Measurements from ENCODE around the gene DPP6. TPM values are rescaled to one million over a fixed set of nuclear protein-coding genes. Genes with fewer than 3 reads are reported as not detected.
"Not testable (repeated sequence)": the region's sequence is repeated elsewhere in the genome, so short reads cannot be mapped to it uniquely, and the experiment has no call there.

The DPP6 gene
- total and polyA plus RNA-seq, 2 experiments from 2014 or later, result not detected

DNA sequence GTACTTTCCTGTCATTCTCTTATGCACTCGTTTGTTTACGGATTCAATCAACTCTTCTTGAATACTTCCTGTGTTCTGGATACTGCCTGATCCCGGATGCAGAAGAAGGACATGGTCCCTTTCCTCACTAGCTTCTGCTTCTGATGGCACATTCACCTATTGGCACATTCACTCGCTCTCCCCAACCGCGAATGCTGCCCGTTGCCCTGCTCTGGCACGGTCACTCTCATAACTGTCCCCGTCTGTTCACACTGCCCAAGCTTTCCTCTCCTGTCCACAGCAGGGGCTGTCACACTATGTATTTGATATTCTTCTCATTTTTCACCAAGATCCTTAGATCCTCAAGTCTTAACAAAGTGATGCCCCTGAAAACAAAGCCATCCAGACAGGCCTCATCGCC, 623.4 kb downstream of the DPP6 start (continued):
- TF ChIP-seq ZNF114 (CRISPR knock-in tag; IDR thresholded peaks at IDR 0.05) (no peak), STAT1 (IDR thresholded peaks at IDR 0.05; ENCODE audit: unreplicated experiment) (no peak), EZH2phosphoT487 (IDR thresholded peaks at IDR 0.05; ENCODE audit: unreplicated experiment) (no peak), NANOG (IDR thresholded peaks at IDR 0.05; ENCODE audit: borderline replicate concordance) (no peak), JUNB (IDR thresholded peaks at IDR 0.05; ENCODE audit: unreplicated experiment) (no peak), CREB1 (CRISPR knock-in tag; IDR thresholded peaks at IDR 0.05; ENCODE audit: low read depth) (no peak)
- TF ChIP-seq, protein P1, sequence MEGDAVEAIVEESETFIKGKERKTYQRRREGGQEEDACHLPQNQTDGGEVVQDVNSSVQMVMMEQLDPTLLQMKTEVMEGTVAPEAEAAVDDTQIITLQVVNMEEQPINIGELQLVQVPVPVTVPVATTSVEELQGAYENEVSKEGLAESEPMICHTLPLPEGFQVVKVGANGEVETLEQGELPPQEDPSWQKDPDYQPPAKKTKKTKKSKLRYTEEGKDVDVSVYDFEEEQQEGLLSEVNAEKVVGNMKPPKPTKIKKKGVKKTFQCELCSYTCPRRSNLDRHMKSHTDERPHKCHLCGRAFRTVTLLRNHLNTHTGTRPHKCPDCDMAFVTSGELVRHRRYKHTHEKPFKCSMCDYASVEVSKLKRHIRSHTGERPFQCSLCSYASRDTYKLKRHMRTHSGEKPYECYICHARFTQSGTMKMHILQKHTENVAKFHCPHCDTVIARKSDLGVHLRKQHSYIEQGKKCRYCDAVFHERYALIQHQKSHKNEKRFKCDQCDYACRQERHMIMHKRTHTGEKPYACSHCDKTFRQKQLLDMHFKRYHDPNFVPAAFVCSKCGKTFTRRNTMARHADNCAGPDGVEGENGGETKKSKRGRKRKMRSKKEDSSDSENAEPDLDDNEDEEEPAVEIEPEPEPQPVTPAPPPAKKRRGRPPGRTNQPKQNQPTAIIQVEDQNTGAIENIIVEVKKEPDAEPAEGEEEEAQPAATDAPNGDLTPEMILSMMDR (conservative IDR thresholded peaks at IDR 0.05; ENCODE audit: low read depth in 2 of 2), result no peak
- TF ChIP-seq, protein P2, sequence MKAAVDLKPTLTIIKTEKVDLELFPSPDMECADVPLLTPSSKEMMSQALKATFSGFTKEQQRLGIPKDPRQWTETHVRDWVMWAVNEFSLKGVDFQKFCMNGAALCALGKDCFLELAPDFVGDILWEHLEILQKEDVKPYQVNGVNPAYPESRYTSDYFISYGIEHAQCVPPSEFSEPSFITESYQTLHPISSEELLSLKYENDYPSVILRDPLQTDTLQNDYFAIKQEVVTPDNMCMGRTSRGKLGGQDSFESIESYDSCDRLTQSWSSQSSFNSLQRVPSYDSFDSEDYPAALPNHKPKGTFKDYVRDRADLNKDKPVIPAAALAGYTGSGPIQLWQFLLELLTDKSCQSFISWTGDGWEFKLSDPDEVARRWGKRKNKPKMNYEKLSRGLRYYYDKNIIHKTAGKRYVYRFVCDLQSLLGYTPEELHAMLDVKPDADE (IDR thresholded peaks at IDR 0.05), result no peak
- TF ChIP-seq, protein P3, sequence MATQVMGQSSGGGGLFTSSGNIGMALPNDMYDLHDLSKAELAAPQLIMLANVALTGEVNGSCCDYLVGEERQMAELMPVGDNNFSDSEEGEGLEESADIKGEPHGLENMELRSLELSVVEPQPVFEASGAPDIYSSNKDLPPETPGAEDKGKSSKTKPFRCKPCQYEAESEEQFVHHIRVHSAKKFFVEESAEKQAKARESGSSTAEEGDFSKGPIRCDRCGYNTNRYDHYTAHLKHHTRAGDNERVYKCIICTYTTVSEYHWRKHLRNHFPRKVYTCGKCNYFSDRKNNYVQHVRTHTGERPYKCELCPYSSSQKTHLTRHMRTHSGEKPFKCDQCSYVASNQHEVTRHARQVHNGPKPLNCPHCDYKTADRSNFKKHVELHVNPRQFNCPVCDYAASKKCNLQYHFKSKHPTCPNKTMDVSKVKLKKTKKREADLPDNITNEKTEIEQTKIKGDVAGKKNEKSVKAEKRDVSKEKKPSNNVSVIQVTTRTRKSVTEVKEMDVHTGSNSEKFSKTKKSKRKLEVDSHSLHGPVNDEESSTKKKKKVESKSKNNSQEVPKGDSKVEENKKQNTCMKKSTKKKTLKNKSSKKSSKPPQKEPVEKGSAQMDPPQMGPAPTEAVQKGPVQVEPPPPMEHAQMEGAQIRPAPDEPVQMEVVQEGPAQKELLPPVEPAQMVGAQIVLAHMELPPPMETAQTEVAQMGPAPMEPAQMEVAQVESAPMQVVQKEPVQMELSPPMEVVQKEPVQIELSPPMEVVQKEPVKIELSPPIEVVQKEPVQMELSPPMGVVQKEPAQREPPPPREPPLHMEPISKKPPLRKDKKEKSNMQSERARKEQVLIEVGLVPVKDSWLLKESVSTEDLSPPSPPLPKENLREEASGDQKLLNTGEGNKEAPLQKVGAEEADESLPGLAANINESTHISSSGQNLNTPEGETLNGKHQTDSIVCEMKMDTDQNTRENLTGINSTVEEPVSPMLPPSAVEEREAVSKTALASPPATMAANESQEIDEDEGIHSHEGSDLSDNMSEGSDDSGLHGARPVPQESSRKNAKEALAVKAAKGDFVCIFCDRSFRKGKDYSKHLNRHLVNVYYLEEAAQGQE (IDR thresholded peaks at IDR 0.05; ENCODE audit: unreplicated experiment), result no peak

DNA sequence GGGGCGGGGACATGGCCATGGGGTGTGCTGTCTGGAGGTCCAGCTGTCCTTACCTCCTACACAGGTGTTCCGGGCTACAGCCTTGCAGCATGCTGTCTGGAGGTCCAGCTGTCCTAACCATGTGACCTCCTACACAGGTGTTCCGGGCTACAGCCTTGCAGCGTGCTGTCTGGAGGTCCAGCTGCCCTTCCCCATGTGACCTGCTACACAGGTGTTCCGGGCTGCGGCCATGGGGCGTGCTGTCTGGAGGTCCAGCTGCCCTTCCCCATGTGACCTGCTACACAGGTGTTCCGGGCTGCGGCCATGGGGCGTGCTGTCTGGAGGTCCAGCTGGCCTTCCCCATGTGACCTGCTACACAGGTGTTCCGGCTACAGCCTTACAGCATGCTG, 623.8 kb downstream of the DPP6 start:
- H3K9me2 ChIP-seq (ENCODE audit: insufficient read depth); H4K20me1 ChIP-seq (replicated peaks; ENCODE audit: insufficient read depth); H3K27me3 ChIP-seq (ENCODE audit: insufficient read depth); H3K4me1 Mint-ChIP-seq; H3K4me2 ChIP-seq; H3F3A ChIP-seq (replicated peaks; ENCODE audit: low read depth); H3K27ac Mint-ChIP-seq; H3K79me2 ChIP-seq (replicated peaks; ENCODE audit: insufficient read depth); ATAC-seq; H3K4me3 Mint-ChIP-seq; H3K27ac ChIP-seq (ENCODE audit: low read depth); H3K27me3 Mint-ChIP-seq (ENCODE audit: insufficient read depth, low read depth, poor library complexity); DNase-seq (ENCODE audit: low spot score); H3K4me3 ChIP-seq; H3K36me3 Mint-ChIP-seq (ENCODE audit: low read depth); H3K36me3 ChIP-seq (ENCODE audit: insufficient read depth); H3K4me1 ChIP-seq (ENCODE audit: insufficient read depth); H3K9me3 Mint-ChIP-seq; H2AFZ ChIP-seq: not testable (repeated sequence)
